HG02885 (cell line): ENCODE data around the gene DHRS1.

Experiments
- ATAC-seq: cut with Tn5 transposase; IDR thresholded peaks from one replicate; pipeline ENCODE4 v1.9.1; 2021; ENCODE audit warnings: mild to moderate bottlenecking; ENCODE audit not compliant: unreplicated experiment, poor library complexity

The DHRS1 gene

DNA sequence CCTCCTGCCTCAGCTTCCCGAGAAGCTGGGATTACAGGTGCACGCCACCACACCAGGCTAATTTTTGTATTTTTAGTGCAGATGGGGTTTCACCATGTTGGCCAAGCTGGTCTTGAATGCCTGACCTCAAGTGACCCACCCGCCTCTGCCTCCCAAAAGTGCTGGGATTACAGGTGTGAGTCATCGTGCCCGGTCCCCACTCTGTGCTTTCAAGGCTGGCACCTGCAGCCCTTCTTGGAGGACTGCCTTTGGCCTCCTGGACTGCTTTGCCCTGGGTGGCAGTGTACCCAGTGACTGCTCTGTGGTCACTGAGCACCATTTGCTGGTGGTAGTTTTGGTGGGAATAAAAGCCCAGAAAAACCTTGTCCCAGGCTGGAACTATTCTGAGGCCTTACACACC, 12.6 kb downstream of the DHRS1 start:
- ATAC-seq, result no peak

DNA sequence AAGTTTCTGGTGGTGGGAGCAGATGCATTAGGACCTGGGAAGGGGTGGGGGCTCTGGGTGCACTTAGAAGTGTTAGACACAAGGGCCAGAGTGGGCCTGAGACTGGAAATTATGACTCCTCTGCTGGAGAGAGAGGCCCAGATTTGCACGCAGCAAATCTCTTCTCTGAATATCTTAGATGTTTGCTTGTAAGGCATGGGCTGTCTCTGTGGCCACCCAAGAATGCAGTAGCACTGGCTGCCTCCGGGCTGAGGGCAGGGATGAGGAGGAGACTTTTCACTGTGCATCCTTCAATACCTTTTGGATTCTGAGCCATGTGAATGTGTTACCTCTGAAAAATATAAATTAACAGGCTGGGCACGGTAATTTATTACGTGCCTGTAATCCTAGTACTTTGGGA, 14.2 kb downstream of the DHRS1 start:
- ATAC-seq, result no peak

DNA sequence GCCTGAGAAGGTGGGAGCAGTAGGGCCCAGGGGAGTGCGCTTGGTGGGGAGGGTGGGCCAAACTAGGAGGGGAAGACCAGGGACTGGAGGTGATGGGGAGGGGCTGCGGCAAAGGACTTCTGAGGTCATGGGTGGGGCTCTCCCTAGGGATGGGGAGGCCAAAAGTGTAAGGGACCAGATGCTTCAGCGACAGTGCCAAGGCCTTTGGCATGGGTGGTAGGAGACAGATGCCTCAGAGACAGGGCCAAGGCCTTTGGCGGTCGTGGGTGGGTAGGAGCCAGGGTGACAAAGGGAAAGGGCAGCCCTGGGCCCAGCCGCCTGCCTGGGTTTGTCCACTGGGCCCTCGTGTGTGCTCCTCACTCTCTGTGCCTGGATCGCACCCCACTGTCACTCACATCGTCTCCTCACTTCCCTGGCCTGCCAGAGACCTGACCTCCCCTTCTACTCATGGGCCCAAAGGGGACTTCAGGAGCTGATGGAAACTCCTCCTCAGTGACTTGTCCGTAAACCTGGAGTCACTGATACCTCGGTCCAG, 15.0 kb downstream of the DHRS1 start:
- no peak for ATAC-seq

DNA sequence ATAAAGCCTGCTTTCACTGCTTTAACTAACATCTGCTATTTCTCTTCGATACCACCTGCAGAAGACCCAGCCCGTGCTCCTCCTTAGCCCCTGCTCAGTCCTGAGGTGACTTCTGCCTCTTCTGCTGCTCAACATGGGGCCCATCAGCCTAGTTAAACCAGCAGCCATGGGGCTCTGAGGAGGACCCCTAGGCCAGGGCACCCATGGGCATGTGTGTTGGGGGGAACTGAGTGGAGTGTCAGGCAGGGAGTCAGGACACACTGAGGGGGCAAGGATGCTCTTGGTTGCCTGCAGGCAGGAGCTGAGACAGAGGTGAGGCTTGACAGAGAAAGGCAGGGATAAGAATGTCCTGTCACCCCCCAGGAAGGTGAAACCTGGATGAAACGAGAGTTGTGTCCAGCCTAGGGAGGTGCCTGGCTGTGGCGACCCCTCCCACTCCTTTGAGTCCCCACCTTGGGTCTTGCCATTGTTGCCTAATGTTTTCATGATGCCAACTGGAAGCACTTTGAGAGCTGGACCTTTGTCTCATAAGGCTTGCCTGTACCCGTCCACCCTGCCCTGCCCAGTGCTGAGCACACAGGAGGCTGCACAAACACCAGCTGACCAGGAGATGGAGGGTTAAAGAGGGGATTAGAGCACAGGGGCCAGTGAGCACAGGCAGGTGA, 15.7 kb downstream of the DHRS1 start:
- ATAC-seq, result no peak

DNA sequence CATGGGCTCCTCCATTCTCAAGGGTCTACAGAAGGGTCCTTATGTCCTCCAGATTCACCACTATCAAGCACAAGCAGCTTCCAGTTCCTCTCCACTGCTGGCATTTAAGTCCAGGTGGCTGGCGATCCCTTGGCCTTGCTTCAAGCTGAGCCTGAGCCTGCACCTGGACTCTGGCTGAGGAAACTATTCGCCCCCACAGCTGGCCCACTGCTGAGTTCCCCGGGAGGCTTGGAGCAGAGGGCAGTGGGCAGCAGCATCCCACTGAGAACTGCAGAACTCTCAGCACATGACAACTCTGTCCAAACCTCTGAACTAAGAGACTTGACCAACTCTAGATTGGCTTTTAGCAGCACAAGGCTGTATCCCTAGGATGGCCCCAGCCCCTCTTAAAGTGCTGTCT, 16.8 kb downstream of the DHRS1 start:
- no peak for ATAC-seq

DNA sequence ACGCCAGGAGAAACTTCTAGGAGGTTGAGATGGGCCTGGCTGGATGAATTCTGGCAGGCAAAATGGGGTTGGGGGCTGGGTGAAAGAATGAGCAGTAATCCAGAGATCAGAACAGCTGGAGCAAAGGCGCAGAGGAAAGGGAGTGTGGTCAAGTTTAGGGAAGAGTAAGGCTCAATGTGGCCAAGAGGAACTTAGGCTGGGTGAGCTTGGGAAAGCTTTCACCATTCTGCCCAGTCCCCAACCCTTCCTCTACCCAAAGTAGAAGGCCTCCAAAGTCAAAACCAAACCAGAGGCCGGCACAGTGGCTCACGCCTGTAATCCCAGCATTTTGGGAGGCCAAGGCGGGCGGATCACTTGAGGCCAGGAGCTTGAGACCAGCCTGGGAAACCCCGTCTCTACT, 17.9 kb downstream of the DHRS1 start:
- ATAC-seq, result no peak

DNA sequence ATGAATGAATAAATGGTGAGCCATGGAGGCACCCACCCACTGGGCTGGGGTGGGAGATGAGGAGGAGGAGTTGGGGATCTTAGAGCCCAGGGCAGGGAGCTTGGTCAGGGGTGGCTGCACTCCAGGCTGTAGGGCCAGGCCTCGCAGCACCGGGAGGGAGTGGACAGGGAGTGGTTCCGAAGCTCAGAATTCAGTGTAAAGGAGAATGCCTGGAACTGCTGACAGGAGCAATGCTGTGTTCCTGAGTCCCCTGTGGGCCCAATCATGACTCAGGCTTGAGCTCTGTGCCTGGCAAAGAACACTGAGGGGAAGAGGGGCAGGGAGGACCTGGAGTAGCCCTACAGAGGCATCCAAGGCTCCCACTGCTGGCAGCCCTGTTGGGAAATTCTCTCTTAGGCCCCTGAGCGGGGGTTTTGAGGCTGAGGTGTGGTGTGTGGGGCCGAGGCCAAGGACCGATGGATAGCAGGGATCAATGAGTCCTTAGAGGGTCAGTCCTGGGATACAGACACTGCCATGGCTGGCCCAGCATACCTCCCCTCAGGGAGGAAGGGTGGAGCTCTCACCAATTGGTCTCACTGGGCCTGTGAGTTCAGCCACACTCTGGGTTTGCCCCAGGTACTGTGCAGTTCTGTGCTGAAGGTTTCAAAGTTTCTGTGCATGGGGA, 18.7 kb downstream of the DHRS1 start:
- no peak for ATAC-seq

DNA sequence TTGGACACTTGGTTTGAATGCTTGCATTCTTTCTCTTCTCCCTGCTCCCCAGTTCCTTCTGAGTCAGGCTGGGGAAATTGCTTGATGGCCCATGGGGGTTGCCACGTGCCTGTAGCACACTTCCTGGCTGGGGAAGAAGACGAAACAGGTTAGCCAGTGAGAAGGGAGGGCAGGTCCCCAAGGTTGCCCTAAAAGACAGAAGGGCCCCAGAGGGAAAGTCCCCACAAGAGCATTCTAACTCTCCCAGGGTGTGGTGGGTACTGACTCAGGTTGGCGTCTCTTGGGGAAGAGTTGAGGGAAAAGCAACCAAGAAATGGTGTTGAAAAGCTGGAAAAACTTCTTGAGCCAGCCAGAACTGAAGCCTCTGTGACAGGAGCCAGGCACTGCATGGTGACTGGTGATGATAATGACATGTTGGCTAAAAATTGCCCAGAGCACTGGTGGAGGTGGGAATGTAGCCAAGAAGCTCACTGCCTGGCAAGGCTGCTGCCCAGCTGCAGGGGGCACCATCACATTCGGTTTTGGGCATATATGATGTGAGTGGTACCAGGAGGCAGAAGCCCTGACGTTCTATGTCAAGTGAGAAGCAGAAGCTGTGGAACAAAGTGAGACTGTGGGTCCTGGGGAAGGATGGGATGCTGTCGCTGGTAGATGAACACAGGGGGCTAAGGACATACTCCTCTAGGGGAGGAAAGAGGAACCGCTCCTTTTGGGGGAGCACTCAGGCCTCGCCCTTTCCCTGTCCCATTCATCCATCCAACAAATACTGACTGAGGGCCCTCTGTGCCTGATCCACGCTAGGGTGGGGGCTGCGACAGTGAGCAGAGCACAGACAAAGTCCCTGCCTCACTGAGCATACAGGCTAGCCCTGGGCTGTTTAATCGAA, 20.0 kb downstream of the DHRS1 start:
- peak; percentile 70 for ATAC-seq

DNA sequence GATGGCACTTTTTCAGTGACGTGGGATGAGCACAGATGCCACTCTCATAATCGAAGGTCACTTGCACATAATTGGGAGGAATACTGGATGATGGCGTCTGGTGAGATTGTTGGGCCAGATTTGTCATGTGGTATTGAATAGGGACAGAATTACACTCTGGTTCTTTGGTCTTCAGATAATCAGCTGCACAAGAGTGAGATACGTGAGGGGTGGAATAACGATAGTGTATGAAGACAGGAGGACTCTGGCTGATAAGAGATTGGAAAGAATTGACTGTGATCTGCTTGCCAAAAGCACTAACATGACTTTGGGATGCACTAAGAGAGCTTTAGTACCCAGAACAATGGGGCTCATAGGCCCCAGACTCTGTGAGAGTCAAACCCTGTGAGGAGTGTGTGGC, 21.2 kb downstream of the DHRS1 start:
- no peak for ATAC-seq

DNA sequence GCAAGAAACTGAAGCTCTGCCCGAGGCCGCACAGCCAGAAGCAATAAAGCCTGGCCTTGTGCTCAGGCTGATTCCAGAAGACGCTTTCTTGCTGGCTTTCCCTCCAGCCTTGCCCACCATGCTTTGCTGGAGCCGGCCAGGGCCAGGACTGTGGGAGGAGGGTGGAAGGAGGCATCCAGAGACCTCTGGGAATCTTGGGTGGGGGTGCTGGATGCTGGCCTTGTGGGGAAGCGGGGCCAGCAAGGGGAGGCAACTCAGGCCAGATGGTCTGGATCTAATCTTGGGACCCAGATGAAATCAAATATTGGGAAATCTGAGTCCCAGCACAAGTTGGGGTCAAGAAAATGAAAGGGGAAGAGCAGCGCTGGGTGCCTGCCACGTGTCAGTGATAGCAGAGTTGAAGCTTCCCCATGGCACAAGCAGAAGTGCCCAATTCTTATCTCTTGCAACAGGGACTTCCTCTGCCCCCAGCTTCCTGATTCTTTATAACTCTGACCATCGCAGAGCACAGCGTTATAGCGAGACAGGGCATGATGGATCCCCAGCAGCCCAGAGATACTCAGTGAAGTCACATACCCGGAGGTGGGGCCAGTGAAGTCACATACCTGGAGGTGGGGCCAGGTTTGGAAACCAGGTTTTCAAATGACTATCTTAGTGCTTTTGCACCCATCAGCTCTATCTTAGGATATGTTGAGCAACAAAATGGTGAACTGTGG, 21.8 kb downstream of the DHRS1 start:
- ATAC-seq, result no peak

DNA sequence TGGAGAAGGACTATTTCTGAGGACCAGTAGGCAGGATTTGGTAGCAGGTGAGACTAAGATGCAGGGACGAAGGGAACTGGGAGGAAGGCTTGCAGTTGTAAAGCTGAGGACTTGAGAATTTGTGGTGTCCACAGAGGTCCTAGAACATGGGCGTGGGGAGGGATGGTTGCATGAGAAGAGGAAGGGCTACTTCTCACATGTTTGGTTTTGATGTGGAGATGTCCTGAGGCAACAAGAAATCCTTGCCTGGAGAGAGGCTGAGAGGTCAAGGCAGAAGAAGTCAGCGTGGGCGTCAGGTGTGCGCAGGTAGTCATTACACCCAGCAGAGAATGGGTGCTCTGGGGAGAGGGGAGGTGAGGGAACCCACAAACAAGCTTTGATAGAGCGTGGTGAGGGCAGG, 22.5 kb downstream of the DHRS1 start:
- no peak for ATAC-seq

DNA sequence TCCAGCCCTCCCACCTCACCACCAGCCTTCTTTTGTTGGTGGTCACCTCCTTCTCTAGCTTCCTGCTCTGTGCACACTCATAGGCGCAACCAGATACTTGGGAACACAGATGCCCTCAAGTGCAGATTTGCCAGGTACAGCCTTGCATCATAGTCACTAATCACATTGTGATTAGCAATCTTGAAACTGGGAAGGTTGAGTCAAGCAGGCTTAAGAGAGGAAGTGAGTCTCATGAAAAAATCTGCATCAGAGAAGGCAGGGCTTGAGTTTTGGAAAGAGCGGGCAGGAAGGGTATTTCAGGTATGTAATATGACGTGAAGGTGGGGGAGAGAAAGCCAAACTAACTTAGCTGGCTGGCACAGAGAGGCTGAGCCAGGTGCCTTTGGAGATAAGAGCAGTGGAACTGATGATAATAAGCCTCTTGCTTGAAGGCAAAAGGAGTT, 25.5 kb downstream of the DHRS1 start:
- ATAC-seq, result peak; percentile 52

DNA sequence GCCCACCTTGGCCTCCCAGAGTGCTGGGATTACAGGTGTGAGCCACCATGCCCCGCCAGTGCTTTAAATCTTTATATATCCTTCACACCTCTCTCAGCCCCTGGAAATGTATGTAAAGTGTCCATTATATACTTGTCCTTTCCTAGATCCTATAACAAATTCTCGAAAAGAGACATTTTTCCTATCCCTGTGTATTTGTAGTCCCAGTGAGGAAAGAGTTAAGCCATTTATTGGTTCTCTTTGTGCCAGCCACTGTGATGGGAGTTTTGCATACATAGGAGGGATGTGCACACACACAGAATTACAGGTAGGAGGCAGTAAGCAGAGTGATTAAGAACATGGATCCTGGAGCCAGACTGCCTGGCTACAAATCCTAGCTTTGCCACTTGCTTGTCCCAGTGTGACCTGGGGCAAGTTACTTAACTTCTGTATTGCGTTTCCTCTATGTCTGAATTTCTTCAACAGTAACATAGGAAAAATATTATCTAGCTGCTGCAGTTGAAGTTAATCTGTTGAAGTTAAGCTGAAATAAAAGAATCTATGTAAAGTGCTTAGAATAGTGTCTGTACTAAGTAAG, 26.1 kb downstream of the DHRS1 start:
- no peak for ATAC-seq

DNA sequence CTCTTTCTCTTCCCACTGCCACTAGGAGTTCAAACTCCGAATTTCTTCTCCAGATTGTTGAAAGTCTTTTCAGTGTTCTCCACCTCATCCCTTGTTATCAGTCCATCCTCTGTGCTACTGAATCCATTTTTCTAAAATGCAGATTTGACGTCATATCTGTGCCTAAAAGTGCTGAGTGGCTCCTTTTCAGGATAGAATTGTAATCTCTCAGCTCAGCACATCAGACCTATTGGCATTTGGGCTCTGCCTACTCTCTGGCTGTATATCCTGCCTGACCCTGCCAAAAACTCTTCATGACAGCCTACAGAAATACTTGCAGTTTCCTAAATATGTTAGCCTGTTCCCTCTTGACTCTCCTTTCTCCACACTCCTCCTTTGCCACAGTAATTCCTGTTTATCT, 27.1 kb downstream of the DHRS1 start:
- ATAC-seq, result no peak

DNA sequence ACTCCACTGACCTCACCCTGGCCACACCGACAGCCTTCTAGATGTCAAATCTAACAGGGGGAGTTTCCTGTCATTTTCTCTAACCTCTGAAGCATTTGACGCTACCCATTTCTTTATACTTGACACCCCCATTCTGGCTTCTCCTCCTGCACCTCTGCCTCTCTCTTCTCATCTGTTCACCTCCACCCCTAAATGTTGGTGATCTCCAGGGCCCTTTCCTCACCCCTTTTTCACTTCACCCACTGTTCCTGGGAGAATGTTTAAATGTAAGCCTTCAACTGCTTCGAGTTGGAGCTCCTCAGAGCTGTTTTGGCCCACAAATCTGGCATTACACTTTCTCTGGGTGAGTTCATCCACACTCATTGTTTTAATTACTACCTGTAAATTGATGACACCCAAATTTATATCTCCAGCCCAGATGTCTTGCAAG, 27.7 kb downstream of the DHRS1 start:
- ATAC-seq, result no peak

DNA sequence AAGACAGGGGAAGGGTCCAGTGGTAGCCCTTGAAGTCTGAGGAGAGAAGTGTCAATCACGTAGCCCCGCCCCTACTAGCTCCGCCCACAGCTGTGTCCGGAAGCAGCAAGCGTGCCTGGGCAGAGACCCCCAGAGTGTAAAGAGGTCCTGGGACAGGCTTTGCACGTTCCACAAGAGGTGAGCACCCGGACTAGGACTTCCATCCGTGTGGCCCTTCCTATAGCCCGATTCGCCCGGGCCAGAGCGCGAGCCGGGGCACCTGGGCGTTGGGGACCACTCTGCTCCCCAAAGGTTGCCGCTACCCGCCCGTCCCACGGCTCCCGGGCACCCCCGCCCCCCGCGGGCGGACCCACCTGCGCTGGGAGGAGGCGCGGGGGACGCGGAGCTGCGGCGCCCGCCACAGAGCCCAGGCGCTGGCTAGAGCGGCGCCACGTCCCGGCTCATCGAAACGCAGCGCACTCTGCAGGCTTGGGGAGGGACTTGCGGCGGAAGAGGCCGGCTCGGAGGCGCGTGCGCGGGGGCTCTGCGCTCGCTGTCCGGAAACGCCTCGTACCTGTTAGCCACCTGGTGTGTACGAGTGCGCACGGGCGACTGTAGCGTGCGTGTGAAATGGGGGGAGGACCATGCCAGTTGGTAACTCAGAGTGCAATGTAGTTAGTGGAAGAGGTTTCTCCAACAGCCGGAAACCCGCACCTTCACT, 28.3 kb downstream of the DHRS1 start, which contains the start of gene RABGGTA:
Gene RABGGTA (minus strand): TSS at position 464 of the 700 bp plus-strand sequence. CDS start 482 bp downstream, outside the sequence.
- peak; percentile 90 for ATAC-seq

DNA sequence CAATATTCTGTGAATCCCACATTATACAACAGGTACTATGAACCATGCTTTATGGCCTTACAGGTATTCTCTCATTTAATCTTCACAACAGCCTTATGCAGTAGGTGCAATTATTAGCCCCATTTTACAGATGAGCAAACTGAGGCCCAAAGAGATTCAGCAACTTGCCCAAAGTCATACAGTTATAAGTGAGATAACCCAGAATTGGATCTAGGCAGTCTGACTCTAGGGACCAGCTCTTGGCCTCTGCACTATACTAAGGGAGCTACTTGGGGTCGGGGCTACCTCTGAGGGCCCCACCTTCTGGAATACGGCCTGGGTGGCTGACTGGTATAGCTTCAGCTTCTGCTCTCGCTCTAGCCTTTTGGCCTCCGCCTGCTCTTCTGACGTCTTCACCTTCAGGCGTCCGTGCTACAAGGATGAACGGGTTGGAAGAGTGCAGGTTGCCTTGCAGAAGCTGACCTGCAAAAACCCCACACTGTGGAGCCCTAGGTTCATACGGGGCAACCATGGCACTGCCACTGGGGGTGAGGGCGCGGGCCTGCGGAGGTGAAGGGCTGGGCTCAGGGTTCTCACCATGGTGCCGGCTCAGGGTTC, 28.9 kb downstream of the DHRS1 start:
- ATAC-seq, result no peak

DNA sequence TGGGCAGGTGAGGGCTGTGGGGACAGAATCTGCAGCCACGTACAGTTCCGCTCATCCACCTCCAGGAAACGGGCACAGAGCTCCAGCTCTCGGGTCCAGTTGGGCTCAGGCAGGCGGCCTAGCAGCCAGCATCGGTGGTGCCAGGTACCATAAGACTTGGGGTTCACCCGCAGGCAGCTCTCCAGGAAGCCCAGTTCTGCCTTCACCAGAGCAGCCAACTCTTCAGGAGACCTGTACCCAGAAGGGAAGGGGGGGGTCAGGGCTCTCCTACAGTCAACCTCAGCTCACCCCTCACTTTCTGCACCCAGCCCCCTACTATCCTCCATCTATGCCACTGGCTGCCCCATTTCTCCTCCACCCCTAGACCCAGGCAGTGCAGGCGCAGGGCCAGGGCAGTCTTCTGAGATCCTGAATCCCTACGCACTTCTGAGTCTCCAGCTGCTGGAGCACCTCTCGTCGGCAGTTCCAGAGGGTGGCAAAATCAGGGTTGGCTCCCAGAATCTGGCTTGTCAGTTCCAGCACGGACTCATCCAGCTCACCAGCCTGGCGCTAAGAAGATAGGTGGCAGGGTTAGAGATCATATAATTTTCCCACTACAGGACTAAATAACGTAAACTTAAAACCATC, 29.6 kb downstream of the DHRS1 start:
- ATAC-seq, result no peak
